ENCODE measurements around the gene CTAG1A. TPM values are rescaled to one million over a fixed set of nuclear protein-coding genes. Genes with fewer than 3 reads are reported as not detected.
A peak's percentile ranks its signal among the peaks of the same experiment; 100 is the strongest.
"Not testable (repeated sequence)": the region's sequence is repeated elsewhere in the genome, so short reads cannot be mapped to it uniquely, and the experiment has no call there.

CTAG1A gene
- total RNA-seq, 4 donors from 2014 or later: not detected

GRCh38 chrX:154602766-154603437 is 18.0 kb downstream of the CTAG1A start:
- Histone ChIP-seq H3K4me3 (no peak overlapping the region), H3K27me3 (no peaks in the 10 kb centered on the region), H3K27ac (no peak overlapping the region), H3K9me3 (no peaks in the 10 kb centered on the region), H3K36me3 (no peaks in the 10 kb centered on the region), H3K4me1 (no peaks in the 10 kb centered on the region)
- TF ChIP-seq CTCF (IDR thresholded peaks at IDR 0.05) (no peak), POLR2A (IDR thresholded peaks at IDR 0.05) (no peak)
- intact Hi-C loops (cut with DNase I; ENCODE audit: low total_unique reads): no loop called here
- DNase-seq: no peak

GRCh38 chrX:154603438-154604430 is 18.8 kb downstream of the CTAG1A start:
- H3K9me3 ChIP-seq: no peaks in the 10 kb centered on the region
- no peaks in the 10 kb centered on the region for H3K27me3 ChIP-seq
- no peak overlapping the region for H3K4me3 ChIP-seq
- peak overlapping the region in 1 of 2 donors; percentile 31 for H3K27ac ChIP-seq
- TF ChIP-seq POLR2A (IDR thresholded peaks at IDR 0.05) (no peak), CTCF (IDR thresholded peaks at IDR 0.05) (no peak)
- intact Hi-C loops (cut with DNase I; ENCODE audit: low total_unique reads): no loop called here
- H3K4me1 ChIP-seq: no peaks in the 10 kb centered on the region
- H3K36me3 ChIP-seq: no peaks in the 10 kb centered on the region
- DNase-seq: peak in 1 of 2 donors; percentile 32

- TF ChIP-seq POLR2A (IDR thresholded peaks at IDR 0.05) (no peak), CTCF (IDR thresholded peaks at IDR 0.05) (no peak)
- no peaks in the 10 kb centered on the region for H3K27me3 ChIP-seq
- H3K4me1 ChIP-seq: no peaks in the 10 kb centered on the region
- no peak overlapping the region for H3K4me3 ChIP-seq
- H3K36me3 ChIP-seq: no peaks in the 10 kb centered on the region
- no peak overlapping the region for H3K27ac ChIP-seq
- no peaks in the 10 kb centered on the region for H3K9me3 ChIP-seq
- no peak for DNase-seq
- intact Hi-C loops (cut with DNase I; ENCODE audit: low total_unique reads): no loop called here
Observed at GRCh38 chrX:154605566-154605965, 20.6 kb downstream of the CTAG1A start.

GRCh38 chrX:154607370-154607769 is 22.4 kb downstream of the CTAG1A start:
- no peaks in the 10 kb centered on the region for H3K9me3 ChIP-seq
- no peak overlapping the region for H3K4me3 ChIP-seq
- DNase-seq: no peak
- intact Hi-C loops (cut with DNase I; ENCODE audit: low total_unique reads): no loop called here
- TF ChIP-seq POLR2A (IDR thresholded peaks at IDR 0.05): no peak
- no peak for TF ChIP-seq CTCF (IDR thresholded peaks at IDR 0.05)
- no peaks in the 10 kb centered on the region for H3K4me1 ChIP-seq
- no peaks in the 10 kb centered on the region for H3K36me3 ChIP-seq
- no peaks in the 10 kb centered on the region for H3K27me3 ChIP-seq
- no peak overlapping the region for H3K27ac ChIP-seq

- H3K27ac ChIP-seq; intact Hi-C loops (cut with DNase I; ENCODE audit: low total_unique reads); H3K4me3 ChIP-seq; DNase-seq; H3K4me1 ChIP-seq; H3K27me3 ChIP-seq; H3K36me3 ChIP-seq; H3K9me3 ChIP-seq: not testable (repeated sequence)
Observed at GRCh38 chrX:154607976-154608375, 23.0 kb downstream of the CTAG1A start.

GRCh38 chrX:154608823-154609222 is 23.9 kb downstream of the CTAG1A start:
- H3K36me3 ChIP-seq; intact Hi-C loops (cut with DNase I; ENCODE audit: low total_unique reads); H3K4me3 ChIP-seq; H3K27ac ChIP-seq; H3K4me1 ChIP-seq; H3K27me3 ChIP-seq; H3K9me3 ChIP-seq; DNase-seq: not testable (repeated sequence)

GRCh38 chrX:154611146-154611545 is 26.2 kb downstream of the CTAG1A start:
- intact Hi-C loops (cut with DNase I; ENCODE audit: low total_unique reads); H3K36me3 ChIP-seq; H3K27ac ChIP-seq; H3K9me3 ChIP-seq; DNase-seq; H3K27me3 ChIP-seq; H3K4me1 ChIP-seq; H3K4me3 ChIP-seq: not testable (repeated sequence)

- intact Hi-C loops (cut with DNase I; ENCODE audit: low total_unique reads); DNase-seq; H3K27ac ChIP-seq; H3K27me3 ChIP-seq; H3K4me3 ChIP-seq; H3K9me3 ChIP-seq; H3K4me1 ChIP-seq; H3K36me3 ChIP-seq: not testable (repeated sequence)
Observed at GRCh38 chrX:154613586-154613985, 28.7 kb downstream of the CTAG1A start.

GRCh38 chrX:154619182-154619581 is 34.2 kb downstream of the CTAG1A start, which contains the start of gene CTAG1B:
Gene CTAG1B, minus strand, starts transcription at chrX:154619282. Its CDS starts 64 bp downstream, at chrX:154619218.
- H3K27ac ChIP-seq; H3K4me3 ChIP-seq; H3K4me1 ChIP-seq; H3K36me3 ChIP-seq; H3K9me3 ChIP-seq; H3K27me3 ChIP-seq; DNase-seq; intact Hi-C loops (cut with DNase I; ENCODE audit: low total_unique reads): not testable (repeated sequence)

Measured in uterus (tissue), 4 donors.